Measurements from ENCODE around the gene CCNO.
A peak's percentile ranks its signal among the peaks of the same experiment; 100 is the strongest.

Gene CCNO, protein sequence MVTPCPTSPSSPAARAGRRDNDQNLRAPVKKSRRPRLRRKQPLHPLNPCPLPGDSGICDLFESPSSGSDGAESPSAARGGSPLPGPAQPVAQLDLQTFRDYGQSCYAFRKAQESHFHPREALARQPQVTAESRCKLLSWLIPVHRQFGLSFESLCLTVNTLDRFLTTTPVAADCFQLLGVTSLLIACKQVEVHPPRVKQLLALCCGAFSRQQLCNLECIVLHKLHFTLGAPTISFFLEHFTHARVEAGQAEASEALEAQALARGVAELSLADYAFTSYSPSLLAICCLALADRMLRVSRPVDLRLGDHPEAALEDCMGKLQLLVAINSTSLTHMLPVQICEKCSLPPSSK

DNA sequence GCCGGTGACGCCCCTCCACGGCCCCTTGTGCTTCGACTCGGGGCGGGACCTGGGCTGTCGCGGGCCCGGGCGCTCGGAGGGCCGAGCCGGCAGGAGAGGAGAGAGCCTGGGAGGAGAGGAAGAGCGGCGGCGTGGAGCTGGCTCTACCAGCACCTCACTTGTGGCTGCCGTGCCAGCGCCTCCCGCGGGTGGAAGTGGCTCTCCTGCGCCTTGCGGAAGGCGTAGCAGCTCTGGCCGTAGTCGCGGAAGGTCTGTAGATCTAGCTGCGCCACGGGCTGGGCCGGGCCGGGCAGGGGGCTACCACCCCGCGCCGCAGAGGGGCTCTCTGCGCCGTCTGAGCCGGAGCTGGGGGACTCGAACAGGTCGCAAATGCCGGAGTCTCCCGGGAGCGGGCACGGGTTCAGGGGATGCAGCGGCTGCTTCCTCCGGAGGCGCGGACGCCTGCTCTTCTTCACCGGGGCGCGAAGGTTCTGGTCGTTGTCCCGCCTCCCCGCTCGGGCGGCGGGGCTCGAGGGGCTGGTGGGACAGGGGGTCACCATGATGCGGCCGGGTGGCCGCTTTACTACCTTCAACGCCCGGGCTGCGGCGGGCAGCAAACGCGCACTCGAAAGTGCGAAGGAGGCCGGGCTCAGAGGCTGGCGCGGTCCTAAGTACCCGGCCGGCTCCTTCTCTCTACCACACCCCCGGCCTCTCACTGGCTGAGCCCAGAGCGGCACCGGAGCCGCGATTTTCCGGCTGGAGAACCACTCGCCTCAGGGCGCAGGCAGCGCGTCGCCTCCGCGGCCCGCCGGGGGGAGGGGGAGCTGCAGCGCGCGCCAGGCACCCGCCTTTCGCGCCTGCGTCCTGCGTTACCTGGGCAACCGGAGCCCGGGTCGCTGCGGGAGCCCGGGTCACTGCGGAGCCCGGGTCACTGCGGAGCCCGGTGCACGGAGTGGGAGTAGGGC lies at the start of gene CCNO:
TSS of gene CCNO (minus strand) at position 624 of the 944 bp plus-strand sequence. CDS start at position 539, 85 bp downstream.
- peak; percentile 71 for DNase-seq

DNA sequence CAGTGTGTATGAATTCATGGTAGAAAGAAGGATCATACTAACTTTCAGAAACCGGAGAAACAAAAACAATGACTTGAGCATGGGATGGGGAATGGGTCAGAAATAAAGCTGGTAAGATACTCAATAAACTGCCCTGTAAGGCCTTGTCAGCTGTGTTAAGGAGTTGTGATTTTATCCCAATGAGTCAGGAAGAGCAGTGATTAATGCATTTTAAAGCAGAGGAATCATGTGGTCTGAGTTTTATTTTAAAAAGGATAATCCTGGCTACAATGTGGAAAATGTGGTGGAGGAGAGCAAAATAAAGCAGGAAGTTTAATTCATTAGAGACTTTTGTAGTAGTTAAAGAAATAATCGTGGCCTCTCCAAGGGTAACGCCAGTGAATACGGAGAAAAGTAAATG lies 45.4 kb upstream of the CCNO start:
- DNase-seq, result no peak

DNA sequence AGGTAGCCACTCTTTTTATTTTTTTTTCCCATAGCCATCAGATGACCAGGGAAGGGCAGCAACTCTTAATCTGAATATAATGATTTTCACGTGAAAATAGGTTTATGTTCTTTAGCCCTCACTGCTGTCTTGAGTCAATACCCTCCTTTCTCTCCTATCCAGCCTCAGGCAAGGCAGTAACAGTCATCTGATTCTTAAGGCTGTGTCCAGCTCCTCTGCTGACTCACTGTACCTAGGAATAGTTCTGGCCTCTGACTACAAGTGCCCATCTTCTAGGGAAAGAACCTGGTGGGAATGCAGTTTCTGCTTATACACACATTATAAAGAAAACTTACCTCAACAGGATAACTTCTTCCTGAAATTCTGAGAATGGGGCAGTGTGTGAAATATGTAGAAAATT lies 43.4 kb upstream of the CCNO start:
- no peak for DNase-seq

DNA sequence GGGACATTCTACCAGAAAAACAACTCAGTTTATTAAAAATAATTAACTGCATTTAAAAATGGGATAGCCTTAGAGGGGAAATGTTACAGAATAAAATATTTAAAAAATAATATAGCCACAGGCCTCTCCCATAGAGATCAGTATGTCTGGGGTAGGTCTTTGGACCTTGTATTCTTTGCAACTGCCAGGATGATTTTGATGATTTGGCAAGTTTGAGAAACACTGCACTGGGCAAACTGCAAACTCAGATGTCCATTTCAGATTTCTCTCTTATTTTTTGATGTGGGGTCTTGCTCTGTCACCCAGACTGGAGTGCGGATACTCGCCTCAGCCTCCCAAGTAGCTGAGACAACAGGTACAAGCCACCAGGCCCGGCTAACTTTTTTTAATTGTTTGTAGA lies 24.9 kb upstream of the CCNO start:
- no peak for DNase-seq

DNA sequence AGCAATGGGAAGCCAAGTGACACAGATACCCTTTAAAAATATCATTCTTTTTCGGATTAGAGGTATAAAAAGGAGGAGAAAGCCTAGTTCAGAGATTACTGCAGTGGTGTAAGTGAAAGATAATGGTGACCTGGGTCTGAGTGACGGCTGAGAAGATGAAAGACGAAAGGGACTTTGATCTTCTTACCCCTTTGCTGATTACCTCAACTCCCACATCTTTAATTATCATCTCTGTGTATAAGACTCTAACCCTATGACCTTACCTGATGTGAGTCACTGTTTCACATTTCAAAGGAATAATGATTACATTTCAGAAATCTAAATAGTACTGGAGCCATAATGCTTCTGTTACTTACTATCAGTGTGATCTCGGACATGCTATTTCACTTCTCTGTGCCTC lies 21.4 kb upstream of the CCNO start:
- no peak for DNase-seq

DNA sequence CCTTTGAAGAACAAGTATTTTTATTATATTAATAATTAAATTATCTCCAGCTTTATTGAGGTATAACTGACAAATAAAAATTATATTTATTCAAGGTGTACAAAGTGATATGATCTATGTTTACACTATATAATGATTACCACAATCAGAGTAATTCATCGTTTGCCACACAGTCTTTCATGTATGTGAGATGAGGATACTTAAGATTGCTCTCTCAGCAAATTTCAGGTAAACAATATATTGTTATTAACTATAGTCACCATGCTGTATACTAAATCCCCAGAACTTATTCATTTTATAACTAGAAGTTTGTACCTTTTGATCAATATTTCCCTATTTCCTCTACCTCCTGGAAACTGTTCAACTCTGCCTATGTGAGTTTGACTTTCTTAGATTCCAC lies 16.7 kb upstream of the CCNO start:
- no peak for DNase-seq

DNA sequence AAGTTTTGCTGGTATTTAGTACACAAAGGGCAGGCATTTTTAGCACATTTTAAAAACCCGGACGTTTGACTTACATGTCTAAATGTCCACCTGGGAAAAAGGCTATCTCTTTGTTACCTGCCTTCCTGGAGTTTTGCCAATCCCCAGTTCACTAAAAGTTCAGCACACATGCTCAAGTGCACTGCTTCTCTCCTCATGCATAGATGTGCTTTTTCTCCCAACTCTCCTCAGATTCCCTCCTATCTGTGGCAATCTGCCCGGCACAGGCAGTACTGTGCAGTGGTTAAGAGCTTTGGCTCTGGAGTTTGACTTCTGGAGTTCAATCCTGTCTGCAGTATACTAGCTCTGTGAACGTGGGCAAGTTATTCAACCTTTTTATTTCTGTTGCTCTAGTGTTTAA lies 8.3 kb upstream of the CCNO start:
- DNase-seq, result no peak

DNA sequence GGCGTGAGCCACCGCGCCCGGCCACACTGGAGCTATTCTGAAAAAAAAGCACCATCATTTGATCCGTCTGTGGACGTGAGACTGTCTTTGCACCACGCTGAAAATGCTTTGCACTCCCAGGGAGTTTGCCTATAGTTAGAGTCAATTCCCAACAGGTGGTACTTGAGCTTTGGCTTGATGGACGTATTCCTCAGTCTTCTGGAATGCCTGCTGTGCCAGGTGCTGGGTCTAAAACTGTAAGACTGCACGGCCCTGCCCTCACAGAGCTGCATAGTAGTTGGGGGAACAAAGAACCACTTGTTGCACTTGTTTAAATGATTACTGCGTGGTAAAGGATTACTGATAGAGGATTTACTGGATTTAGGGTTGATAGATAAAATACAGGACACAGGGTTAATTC lies 3.4 kb upstream of the CCNO start:
- DNase-seq, result no peak

DNA sequence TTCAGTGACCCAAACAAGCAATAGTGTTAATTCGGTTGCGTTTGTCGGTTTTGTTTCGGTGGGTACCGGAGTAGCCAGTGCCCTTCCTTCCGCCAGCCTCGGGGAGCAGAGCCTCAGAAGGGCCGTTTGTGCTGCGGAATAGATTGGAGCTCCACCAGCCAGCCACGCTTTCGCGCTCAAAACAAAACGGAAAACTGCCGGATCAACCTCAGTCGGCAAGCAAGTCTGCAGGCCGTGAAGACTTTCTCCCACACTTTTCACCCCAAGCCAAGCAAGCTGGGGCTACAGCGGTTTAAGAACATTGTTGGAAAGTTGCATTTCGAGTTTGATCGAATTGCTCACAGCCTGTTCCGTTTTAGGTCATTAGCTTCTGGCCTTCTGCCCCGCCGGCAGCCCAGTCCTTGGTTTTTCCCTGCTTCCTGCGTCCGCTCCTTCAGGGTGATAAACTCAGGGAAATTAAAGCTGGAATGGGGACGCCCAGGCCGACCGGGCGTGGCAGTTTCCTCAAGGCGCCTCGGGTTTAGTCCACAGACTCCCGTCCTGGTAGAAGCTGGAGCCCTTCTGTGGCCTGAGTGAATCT lies 803 bp upstream of the CCNO start:
- no peak for DNase-seq

DNA sequence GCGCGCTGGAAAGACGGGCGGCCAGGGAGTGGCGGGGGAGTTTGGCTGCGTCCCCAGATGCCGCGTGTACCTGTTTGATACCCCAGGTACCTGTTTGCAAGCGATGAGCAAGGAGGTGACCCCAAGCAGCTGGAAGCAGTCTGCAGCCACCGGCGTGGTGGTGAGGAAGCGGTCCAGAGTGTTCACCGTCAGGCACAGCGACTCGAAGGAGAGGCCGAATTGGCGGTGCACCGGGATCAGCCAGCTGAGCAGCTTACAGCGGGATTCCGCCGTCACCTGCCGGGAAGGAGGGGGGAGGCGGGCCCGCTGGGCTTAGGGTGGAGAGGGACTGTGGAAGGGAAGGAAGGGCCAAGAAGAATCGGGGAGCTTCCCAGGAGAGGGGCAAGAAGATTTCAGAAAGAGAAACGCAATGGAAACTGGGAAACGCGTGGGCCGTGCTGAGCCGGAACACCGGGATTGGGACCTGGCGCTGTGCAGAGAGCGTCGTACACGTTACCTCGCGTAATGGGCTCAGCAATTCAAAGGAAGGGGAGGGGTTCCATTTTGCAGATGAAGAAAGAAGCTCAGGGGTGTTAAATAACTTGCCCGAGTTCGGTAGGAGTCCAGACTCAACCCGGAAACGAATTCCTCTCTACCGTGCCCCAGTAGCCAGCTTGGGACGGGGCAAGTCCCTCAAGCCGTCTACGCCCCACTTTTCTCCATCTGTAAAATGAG lies 980 bp downstream of the CCNO start:
- DNase-seq, result no peak

DNA sequence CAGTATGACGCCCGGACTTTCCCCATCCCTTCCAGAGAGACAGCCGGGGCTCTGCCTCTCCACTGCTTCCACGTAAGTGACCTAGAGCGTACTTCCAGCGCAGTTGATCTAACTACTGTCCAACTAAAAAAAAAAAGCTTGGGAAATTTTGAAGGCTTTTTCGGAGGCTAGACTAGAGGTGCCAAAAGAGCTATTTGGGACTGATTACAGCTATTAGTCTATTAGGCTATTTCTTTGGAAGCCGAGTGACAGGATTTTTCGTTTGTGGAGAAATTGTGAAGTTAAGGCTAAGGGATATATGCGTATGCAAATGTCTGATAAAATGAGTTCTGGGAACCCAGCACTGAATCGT lies 1.5 kb downstream of the CCNO start:
- no peak for DNase-seq

DNA sequence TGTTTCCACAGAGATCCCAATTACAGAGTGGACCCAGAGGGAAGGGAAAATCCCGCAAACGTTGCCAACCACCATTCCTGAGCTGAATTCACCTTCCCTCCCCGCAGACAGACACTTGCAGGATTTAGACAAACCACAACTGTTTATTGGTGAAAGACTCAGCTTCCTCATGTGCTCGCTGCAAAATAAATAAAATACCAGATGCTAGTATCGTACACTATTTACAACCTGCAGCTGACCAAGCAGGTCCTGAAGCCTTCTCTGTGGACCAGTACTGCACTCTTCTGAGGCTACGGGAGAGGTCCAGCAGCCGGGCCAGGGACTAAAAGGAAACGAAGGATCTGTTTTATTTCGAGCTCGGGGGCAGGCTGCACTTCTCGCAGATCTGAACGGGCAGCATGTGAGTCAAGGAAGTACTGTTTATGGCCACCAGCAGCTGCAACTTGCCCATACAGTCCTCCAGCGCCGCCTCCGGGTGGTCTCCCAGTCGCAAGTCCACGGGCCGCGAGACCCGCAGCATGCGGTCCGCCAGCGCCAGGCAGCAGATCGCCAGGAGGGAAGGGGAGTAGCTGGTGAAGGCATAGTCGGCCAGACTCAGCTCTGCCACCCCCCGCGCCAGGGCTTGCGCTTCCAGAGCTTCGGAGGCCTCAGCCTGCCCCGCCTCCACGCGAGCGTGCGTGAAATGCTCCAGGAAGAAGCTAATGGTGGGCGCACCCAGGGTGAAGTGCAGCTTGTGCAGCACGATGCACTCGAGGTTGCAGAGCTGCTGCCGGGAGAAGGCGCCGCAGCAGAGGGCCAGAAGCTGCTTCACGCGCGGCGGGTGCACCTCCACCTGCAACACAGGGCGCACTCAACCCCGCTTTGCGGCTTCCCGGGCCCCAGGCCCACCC lies 2.1 kb downstream of the CCNO start:
- DNase-seq, result no peak

DNA sequence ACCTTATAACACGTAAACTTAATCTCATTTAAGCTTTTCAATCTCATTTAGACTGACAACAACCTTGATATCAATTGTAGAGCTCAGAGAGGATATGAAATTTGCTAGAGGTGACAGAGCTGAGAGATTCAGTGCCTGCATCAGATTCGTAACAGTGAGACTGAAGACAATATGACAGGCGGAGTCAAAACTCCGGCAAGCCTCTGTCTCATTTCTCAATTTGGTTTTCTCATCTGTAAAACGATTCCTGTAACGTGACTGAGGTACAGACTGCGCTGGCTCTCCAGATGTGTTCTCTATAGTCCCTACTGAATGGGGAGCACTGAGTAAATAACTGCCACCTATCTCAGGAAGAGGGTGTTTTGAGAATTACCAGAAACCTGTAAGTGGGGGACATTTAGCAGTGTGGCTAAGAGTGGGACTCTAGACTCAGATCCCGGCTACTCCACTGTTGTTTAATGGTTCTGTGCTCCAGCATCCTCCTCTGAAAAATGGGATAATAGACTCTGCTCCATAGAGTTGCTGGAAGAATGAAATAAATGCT lies 3.2 kb downstream of the CCNO start:
- DNase-seq, result no peak

DNA sequence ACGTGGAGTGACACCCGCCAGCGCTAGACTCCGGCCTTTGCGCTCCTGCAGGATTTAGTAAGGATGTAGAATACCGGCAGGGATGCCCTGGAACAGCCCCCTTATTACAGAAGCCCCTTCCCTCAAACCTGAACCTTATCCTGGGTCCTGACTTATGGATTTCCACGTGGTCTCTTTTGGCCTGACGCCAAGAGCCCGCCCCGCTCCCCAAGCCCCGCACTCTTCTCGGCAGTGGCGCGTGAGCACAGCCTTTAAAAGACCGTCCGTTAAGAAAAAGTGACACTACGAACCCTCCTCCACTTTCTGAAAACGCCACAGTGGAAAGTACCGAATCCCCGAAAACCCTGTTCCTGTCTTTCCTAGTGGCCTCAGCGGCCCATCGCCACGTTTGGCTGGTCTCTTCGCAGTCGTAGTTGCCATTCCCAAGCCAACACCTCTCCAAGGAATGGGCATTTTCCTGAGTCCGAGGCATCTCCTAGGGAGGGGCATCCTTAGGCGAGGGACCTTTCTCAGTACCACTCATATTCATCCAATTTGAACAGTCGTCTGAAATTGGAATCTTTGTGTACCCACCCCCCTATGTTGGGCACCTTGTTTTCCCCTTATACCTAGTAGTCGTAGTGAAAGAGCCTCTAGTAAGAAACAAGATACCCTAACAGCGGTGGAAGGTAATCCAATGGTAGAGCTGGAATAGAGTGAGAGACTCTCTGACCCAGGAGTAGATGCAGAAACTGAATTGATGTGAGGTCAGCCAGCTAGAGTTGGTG lies 5.6 kb downstream of the CCNO start:
- DNase-seq, result no peak

DNA sequence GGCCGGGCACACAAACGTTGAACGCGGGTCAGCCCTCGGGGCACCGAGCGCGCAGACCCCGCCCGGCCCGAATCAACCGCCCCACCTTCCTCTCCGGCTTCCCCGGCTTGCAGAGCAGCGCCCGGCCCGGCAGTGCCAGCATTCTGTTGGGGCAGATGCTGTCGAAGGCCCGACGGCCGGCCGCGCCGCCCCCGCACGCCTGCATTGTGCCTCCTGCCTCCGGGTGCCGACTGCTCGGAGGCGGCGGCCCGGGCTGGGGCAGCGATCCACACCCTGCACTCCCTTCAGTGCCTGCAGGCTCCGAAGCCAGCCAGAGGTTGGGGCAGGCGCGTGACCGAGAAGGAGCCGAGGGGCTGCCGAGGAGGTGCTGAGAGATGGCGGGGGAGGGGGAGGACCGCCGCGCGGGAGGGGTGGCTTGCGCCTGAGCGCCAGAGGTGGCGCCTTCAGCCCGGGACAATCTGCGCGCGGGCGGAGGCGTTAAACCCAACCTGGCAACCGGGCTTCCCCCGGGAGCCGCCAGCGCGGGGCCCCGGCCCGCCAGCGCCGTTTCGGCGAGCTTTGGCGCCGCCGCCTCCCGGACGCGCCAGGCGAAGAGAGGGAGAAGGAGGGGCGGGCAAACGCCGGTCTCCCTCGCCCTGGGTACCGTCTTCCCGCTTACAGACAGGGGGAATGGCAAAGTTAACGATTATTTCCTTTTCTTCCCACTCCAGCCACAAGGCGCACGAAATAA lies 6.3 kb downstream of the CCNO start, which contains the start of gene MCIDAS:
TSS of gene MCIDAS (minus strand) at position 382 of the 730 bp plus-strand sequence. CDS start at position 205, 177 bp downstream.
- DNase-seq, result peak; percentile 54

DNA sequence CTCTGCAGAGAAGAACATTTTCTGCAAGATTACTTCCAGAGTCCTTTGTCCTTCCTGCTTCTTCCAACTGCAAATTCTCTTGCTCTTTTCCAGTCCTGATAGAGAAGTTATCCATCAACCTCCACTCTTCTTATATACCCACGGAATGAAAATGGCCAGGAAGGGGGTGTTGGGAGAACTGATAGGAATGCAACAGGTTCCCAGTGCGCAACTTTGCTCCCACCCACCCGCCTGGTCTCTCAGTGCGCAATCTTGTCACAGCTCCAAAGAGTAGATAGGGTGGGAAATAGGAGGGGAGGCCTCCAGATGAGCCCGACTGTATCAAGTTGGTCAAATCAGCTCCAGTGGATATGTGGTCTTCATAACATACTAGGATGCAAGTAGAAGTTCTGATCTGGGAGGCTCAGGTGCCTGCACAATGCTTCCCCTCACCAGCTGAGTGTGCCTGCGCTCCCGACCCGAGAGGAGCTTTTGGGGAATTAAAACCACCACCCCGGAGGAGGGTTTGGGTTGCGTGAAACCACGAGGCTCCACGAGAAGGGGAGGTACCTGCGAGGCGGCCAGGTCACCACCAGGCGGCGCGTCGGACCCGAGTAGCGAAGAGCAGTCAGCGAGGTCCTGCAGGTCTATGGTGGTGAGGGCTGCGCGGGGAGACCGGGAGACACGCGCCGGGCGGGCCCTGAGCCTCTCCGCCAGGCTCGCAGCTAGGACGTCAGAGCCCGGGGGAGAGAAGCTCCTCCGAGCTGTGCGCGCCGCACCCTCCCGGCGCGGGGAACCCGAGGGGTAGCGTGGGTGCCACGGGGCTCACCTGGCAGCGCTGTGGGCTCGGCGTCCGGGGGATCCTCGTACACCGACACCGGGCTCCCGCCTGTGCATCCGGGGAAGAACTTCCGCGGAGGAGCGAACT lies 7.1 kb downstream of the CCNO start:
- DNase-seq, result peak; percentile 74

DNA sequence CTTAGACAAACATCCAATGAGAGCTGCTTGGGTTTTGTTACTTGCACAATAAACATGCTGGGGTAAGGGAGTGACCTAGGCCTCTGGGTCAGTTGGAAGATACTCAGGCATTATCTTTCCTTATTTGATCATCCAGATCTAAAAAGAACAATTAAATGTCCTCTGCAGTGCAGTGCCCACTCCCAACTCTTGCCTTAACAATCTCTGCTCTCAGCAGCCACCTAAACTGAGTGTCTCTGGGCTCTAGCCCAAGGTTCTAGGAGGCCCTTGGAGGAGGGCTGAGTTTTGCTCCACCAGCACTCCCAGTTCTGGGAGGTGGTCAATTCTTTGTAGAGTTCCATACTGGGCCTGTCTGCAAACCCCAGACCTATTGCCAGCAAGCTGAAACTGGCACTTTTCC lies 8.1 kb downstream of the CCNO start:
- no peak for DNase-seq

DNA sequence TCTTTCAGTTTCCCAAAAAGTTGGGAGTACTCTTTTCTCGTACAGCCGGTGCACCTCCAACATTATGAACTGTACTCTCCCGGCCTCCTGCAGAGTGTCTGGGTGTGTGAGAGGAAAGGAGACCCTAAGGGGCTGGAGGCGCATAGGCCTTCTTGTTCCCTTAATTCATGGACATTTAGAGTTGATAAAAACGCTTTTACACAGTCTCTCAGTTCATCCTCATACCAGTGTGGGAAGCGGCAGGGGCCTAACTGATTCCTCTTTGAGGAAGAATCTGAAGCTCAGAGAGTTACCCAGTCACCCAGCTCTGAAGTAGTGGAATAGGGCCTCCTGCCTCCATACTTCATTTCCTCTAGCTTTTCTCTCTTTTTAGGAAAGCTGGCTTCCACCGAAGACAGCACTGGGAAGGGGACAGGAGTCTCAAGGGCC lies 9.6 kb downstream of the CCNO start:
- DNase-seq, result no peak

Data from NCI-H1694 treated with DMSO at 0.1 percent for 48 hours (cell line).